SK-N-SH (cell line): ENCODE measurements around the gene RORB. TPM values are rescaled to one million over a fixed set of nuclear protein-coding genes. Genes with fewer than 3 reads are reported as not detected.

ENCODE experiments used
- CTCF ChIA-PET: fragments of 300-600, 350-600 bp; formaldehyde crosslinking; extraction: SDS; loops from one replicate; lab custom pipeline; 2021; lab: Yijun Ruan, JAX
- POLR2A ChIA-PET: fragments of 350-600 bp; sonication (Branson Sonifier 250); formaldehyde crosslinking; extraction: SDS; loops from one replicate; lab custom pipeline; 2020; ENCODE audit warnings: antibody characterized with exemption, inconsistent platforms; lab: Yijun Ruan, JAX
- DNase-seq: peaks from one replicate; pipeline ENCODE4 v3.0.0; 2012
- H2AFZ ChIP-seq: fragments of 200-600 bp; sonication (generic); 2 replicates; pipeline ENCODE4 v1.8.1; 2016; ENCODE audit warnings: antibody characterized with exemption, mild to moderate bottlenecking, low read depth
- H3F3A ChIP-seq: fragments of 200-600 bp; sonication (generic); replicated peaks from 2 replicates; pipeline ENCODE3; 2016; ENCODE audit warnings: antibody characterized with exemption, mild to moderate bottlenecking; ENCODE audit not compliant: insufficient read depth
- H3K27ac ChIP-seq, 2 experiments: fragments of 200-500 bp in 1 of 2; fragments of 200-600 bp in 1 of 2; sonication (Bioruptor generic) in 1 of 2; sonication (generic), shearing (Covaris generic) in 1 of 2; 2 replicates each; pipeline versions ENCODE4 v1.5.1 to v1.6.1; 2014 to 2016; ENCODE audit warnings: low read depth in 2 of 2, inconsistent platforms in 1 of 2, low read length in 1 of 2, mild to moderate bottlenecking in 1 of 2, mixed read lengths in 1 of 2
- H3K27me3 ChIP-seq: fragments of 200-600 bp; sonication (generic), shearing (Covaris generic); 2 replicates; pipeline ENCODE4 v1.6.1; 2016; ENCODE audit warnings: mixed run types; ENCODE audit not compliant: insufficient read depth
- H3K36me3 ChIP-seq, 2 experiments: fragments of 200-500 bp in 1 of 2; fragments of 200-600 bp in 1 of 2; sonication (Bioruptor generic) in 1 of 2; sonication (generic) in 1 of 2; replicated peaks in 1 of 2; 2 replicates each; pipeline versions ENCODE3 to v1.5.1; 2014 to 2016; ENCODE audit warnings: low read length in 1 of 2, mild to moderate bottlenecking in 1 of 2; ENCODE audit not compliant: insufficient read depth in 2 of 2, control insufficient read depth in 1 of 2
- H3K4me1 ChIP-seq, 2 experiments: fragments of 200-500 bp in 1 of 2; fragments of 200-600 bp in 1 of 2; sonication (Bioruptor generic) in 1 of 2; sonication (generic), shearing (Covaris generic) in 1 of 2; 2 replicates each; pipeline versions ENCODE4 v1.5.1 to v1.6.1; 2014 to 2016; ENCODE audit warnings: low read depth in 1 of 2, low read length in 1 of 2, mixed run types in 1 of 2; ENCODE audit not compliant: insufficient read depth in 2 of 2, control insufficient read depth in 1 of 2
- H3K4me2 ChIP-seq: fragments of 200-600 bp; sonication (generic), shearing (Covaris generic); 2 replicates; pipeline ENCODE4 v1.6.1; 2017; ENCODE audit warnings: mixed run types
- H3K4me3 ChIP-seq, 2 experiments: fragments of 200-500 bp in 1 of 2; fragments of 200-600 bp in 1 of 2; sonication (Bioruptor generic) in 1 of 2; sonication (generic), shearing (Covaris generic) in 1 of 2; 2 replicates each; pipeline versions ENCODE4 v1.5.1 to v1.8.1; 2014 to 2016; ENCODE audit warnings: low read depth in 2 of 2, inconsistent platforms in 1 of 2, low read length in 1 of 2, mild to moderate bottlenecking in 1 of 2, mixed read lengths in 1 of 2, moderate library complexity in 1 of 2
- H3K79me2 ChIP-seq: fragments of 200-600 bp; sonication (generic); 2 replicates; pipeline ENCODE4 v1.8.1; 2017; ENCODE audit warnings: mild to moderate bottlenecking; ENCODE audit not compliant: insufficient read depth
- H3K9ac ChIP-seq: fragments of 200-600 bp; sonication (generic); 2 replicates; pipeline ENCODE4 v1.6.1; 2017; ENCODE audit warnings: mixed run types
- H3K9me2 ChIP-seq: fragments of 200-600 bp; sonication (generic); 2 replicates; pipeline ENCODE4 v1.6.1; 2017; ENCODE audit warnings: mixed run types
- H3K9me3 ChIP-seq: fragments of 200-600 bp; sonication (generic); 2 replicates; pipeline ENCODE4 v1.6.1; 2017; ENCODE audit warnings: mixed run types, mild to moderate bottlenecking, moderate library complexity
- H4K20me1 ChIP-seq: fragments of 200-600 bp; sonication (generic); 2 replicates; pipeline ENCODE4 v1.6.1; 2017; ENCODE audit warnings: mild to moderate bottlenecking, mixed run types; ENCODE audit not compliant: insufficient read depth
- ELF1 ChIP-seq: IDR thresholded peaks from 2 replicates; pipeline ENCODE4 v1.4.0; 2012
- EP300 ChIP-seq, 2 experiments: IDR thresholded peaks; 2 replicates each; pipeline versions ENCODE4 v1.4.0 to v1.6.1; 2012; ENCODE audit warnings: borderline replicate concordance in 1 of 2, low read depth in 1 of 2, low read length in 1 of 2
- FOSL2 ChIP-seq: IDR thresholded peaks from 2 replicates; pipeline ENCODE4 v1.4.0; 2012; ENCODE audit warnings: low read depth, mild to moderate bottlenecking, moderate library complexity, borderline replicate concordance
- GATA2 ChIP-seq: sonication (generic); formaldehyde crosslinking; IDR thresholded peaks from 2 replicates; pipeline ENCODE4 v1.5.0; 2020; ENCODE audit warnings: mild to moderate bottlenecking, missing genetic modification reagents
- MEF2A ChIP-seq: IDR thresholded peaks from 2 replicates; pipeline ENCODE4 v1.4.0; 2012; ENCODE audit warnings: low read depth, borderline replicate concordance
- MXI1 ChIP-seq: IDR thresholded peaks from 2 replicates; pipeline ENCODE4 v1.6.1; 2012; ENCODE audit warnings: mild to moderate bottlenecking, low read depth, low read length, improper control_type of control experiment
- NRF1 ChIP-seq: IDR thresholded peaks from 2 replicates; pipeline ENCODE4 v1.6.1; 2012; ENCODE audit warnings: low read depth, mild to moderate bottlenecking, low read length
- RAD21 ChIP-seq: IDR thresholded peaks from 2 replicates; pipeline ENCODE4 v1.6.1; 2012; ENCODE audit warnings: mild to moderate bottlenecking, low read length
- RCOR1 ChIP-seq: fragments of 150-350 bp; IDR thresholded peaks from 2 replicates; pipeline ENCODE4 v1.6.1; 2017; ENCODE audit warnings: antibody characterized with exemption, low read length
- SIN3A ChIP-seq: IDR thresholded peaks from 2 replicates; pipeline ENCODE4 v1.6.1; 2012; ENCODE audit warnings: low read depth, mild to moderate bottlenecking, low read length, moderate library complexity, borderline replicate concordance
- WGBS: methylation state at CpG from one replicate; pipeline ENCODE4 v1.1.6; 2017; ENCODE audit warnings: low lambda C conversion rate; 5-methylcytosine and 5-hydroxymethylcytosine counted together
- polyA plus RNA-seq, 3 experiments: library from polyadenylated mRNA; depleted of rRNA; stranded (reverse); fragments of >200 nt; gene quantifications; 2 replicates each; pipeline ENCODE4 v1.2.3, GENCODE V29; 2012
- TF ChIP-seq, protein P1 (sequence below): IDR thresholded peaks from 2 replicates; pipeline ENCODE4 v1.6.1; 2012; ENCODE audit warnings: mild to moderate bottlenecking, low read depth, low read length, moderate library complexity
- TF ChIP-seq, protein P2 (sequence below): IDR thresholded peaks from 2 replicates; pipeline ENCODE4; 2012
- TF ChIP-seq, protein P3 (sequence below): fragments of 200-600 bp; sonication (generic); IDR thresholded peaks from 2 replicates; pipeline ENCODE4 v1.6.1; 2017; ENCODE audit warnings: antibody characterized with exemption, mild to moderate bottlenecking, moderate library complexity

RORB gene
- polyA plus RNA-seq, 1 of the 3 experiments (the other 2 are of a cell fraction) = 0.13 TPM

DNA sequence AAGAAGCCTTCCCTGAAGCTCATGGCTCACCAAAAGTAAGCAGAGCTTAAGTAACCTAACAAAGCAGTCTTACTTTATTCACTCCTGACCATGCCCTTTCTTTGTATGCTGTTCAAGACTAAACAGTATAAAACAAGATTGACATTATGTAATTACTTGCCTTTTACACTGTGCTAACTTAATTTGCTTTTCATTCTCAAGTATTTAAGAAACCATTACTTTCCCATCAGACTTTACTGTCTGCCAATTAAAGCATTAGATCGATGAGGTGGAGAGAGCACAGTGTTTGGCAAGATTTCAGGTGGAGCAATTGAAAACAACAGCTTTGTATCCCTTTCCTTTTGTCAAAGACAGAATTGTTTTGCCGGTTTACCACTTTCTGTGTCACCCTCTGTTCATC lies 98.2 kb downstream of the RORB start:
- H3K79me2 ChIP-seq = no peaks in the 10 kb centered on the region
- WGBS = 16% methylated on average over 2 of the region's 2 CpGs
- CTCF ChIA-PET = no interaction called here

DNA sequence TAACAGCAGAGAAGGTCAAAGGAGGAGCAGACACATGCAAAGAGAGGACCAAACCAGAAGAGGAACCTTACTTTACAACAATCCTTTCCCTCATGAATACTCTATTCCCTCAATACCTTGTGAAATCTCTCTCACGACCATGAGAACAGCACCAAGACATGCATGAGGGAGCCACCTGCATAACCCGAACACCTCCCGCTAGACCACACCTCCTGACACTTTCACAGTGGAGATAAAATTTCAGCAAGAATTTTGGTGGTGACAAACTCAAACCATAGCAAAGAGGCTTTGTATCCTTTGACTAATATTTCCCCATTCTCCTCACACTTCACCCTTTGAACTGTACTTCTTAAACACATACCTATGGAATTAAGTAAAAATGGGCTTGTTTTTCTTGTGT lies 101.7 kb downstream of the RORB start:
- CTCF ChIA-PET = interaction anchor here (1.0 kb wide), 1 partner anchor 15 kb away, joined by 4 read pairs; no protein-coding TSS in a partner anchor
- H3K9ac ChIP-seq = no peak overlapping the region
- 61% methylated on average over 3 of the region's 3 CpGs for WGBS
- H3K9me2 ChIP-seq = no peaks in the 10 kb centered on the region
- no peaks in the 10 kb centered on the region; a peak in 1 of 4 replicates for H3K4me1 ChIP-seq
- H3K27ac ChIP-seq = no peak overlapping the region
- no peaks in the 10 kb centered on the region for H3K36me3 ChIP-seq
- H3K79me2 ChIP-seq = no peaks in the 10 kb centered on the region
- H3K4me2 ChIP-seq = no peak overlapping the region
- H3K4me3 ChIP-seq = no peak overlapping the region
- H3F3A ChIP-seq = no peaks in the 10 kb centered on the region
- DNase-seq = no peak
- H2AFZ ChIP-seq = no peak overlapping the region
- no peaks in the 10 kb centered on the region for H3K27me3 ChIP-seq
- no peaks in the 10 kb centered on the region for H3K9me3 ChIP-seq
- no peaks in the 10 kb centered on the region for H4K20me1 ChIP-seq
- POLR2A ChIA-PET = interaction anchor here (0.6 kb wide), 1 partner anchor 1041 kb away, joined by 3 read pairs; no protein-coding TSS in a partner anchor
- TF ChIP-seq RAD21 (no peak), FOSL2 (no peak), EP300 (IDR thresholded peaks at IDR 0.05; ENCODE audit: borderline replicate concordance in 1 of 2, low read depth in 1 of 2, low read length in 1 of 2) (no peak), NRF1 (no peak), GATA2 (CRISPR knock-in tag) (no peak), SIN3A (no peak), RCOR1 (no peak), ELF1 (no peak)
- TF ChIP-seq, protein P1, sequence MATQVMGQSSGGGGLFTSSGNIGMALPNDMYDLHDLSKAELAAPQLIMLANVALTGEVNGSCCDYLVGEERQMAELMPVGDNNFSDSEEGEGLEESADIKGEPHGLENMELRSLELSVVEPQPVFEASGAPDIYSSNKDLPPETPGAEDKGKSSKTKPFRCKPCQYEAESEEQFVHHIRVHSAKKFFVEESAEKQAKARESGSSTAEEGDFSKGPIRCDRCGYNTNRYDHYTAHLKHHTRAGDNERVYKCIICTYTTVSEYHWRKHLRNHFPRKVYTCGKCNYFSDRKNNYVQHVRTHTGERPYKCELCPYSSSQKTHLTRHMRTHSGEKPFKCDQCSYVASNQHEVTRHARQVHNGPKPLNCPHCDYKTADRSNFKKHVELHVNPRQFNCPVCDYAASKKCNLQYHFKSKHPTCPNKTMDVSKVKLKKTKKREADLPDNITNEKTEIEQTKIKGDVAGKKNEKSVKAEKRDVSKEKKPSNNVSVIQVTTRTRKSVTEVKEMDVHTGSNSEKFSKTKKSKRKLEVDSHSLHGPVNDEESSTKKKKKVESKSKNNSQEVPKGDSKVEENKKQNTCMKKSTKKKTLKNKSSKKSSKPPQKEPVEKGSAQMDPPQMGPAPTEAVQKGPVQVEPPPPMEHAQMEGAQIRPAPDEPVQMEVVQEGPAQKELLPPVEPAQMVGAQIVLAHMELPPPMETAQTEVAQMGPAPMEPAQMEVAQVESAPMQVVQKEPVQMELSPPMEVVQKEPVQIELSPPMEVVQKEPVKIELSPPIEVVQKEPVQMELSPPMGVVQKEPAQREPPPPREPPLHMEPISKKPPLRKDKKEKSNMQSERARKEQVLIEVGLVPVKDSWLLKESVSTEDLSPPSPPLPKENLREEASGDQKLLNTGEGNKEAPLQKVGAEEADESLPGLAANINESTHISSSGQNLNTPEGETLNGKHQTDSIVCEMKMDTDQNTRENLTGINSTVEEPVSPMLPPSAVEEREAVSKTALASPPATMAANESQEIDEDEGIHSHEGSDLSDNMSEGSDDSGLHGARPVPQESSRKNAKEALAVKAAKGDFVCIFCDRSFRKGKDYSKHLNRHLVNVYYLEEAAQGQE = no peak
- TF ChIP-seq, protein P2, sequence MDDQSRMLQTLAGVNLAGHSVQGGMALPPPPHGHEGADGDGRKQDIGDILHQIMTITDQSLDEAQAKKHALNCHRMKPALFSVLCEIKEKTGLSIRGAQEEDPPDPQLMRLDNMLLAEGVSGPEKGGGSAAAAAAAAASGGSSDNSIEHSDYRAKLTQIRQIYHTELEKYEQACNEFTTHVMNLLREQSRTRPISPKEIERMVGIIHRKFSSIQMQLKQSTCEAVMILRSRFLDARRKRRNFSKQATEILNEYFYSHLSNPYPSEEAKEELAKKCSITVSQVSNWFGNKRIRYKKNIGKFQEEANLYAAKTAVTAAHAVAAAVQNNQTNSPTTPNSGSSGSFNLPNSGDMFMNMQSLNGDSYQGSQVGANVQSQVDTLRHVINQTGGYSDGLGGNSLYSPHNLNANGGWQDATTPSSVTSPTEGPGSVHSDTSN = no peak

More for the DNA sequence above, 98.2 kb downstream of the RORB start:
- Histone ChIP-seq H3K9ac (no peak overlapping the region), H3K4me1 (no peaks in the 10 kb centered on the region; a peak in 1 of 4 replicates), H3K27ac (no peak overlapping the region), H3K36me3 (no peaks in the 10 kb centered on the region), H3K4me2 (no peak overlapping the region), H2AFZ (no peak overlapping the region), H3K9me2 (no peaks in the 10 kb centered on the region), H3K27me3 (no peaks in the 10 kb centered on the region)
- POLR2A ChIA-PET = interaction anchor here (0.7 kb wide), 1 partner anchor 182 kb away, joined by 3 read pairs; no protein-coding TSS in a partner anchor
- TF ChIP-seq RCOR1 (no peak), FOSL2 (no peak), MEF2A (no peak), MXI1 (no peak), SIN3A (no peak)
- TF ChIP-seq, protein P3, sequence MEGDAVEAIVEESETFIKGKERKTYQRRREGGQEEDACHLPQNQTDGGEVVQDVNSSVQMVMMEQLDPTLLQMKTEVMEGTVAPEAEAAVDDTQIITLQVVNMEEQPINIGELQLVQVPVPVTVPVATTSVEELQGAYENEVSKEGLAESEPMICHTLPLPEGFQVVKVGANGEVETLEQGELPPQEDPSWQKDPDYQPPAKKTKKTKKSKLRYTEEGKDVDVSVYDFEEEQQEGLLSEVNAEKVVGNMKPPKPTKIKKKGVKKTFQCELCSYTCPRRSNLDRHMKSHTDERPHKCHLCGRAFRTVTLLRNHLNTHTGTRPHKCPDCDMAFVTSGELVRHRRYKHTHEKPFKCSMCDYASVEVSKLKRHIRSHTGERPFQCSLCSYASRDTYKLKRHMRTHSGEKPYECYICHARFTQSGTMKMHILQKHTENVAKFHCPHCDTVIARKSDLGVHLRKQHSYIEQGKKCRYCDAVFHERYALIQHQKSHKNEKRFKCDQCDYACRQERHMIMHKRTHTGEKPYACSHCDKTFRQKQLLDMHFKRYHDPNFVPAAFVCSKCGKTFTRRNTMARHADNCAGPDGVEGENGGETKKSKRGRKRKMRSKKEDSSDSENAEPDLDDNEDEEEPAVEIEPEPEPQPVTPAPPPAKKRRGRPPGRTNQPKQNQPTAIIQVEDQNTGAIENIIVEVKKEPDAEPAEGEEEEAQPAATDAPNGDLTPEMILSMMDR = no peak
- TF ChIP-seq, protein P1 = no peak
- TF ChIP-seq, all 33 proteins: peak for 0
- Histone ChIP-seq H3F3A (no peaks in the 10 kb centered on the region), H3K4me3 (no peak overlapping the region), H4K20me1 (no peaks in the 10 kb centered on the region), H3K9me3 (no peaks in the 10 kb centered on the region)
- no peak for DNase-seq
